HuH-7 (cell line): Measurements from ENCODE around the gene REEP3.
"Not testable (repeated sequence)": the region's sequence is repeated elsewhere in the genome, so short reads cannot be mapped to it uniquely, and the experiment has no call there.

Experiments
- DNase-seq: peaks from one replicate; pipeline ENCODE4 v3.0.0; 2011; ENCODE audit warnings: low spot score

The REEP3 gene

DNA sequence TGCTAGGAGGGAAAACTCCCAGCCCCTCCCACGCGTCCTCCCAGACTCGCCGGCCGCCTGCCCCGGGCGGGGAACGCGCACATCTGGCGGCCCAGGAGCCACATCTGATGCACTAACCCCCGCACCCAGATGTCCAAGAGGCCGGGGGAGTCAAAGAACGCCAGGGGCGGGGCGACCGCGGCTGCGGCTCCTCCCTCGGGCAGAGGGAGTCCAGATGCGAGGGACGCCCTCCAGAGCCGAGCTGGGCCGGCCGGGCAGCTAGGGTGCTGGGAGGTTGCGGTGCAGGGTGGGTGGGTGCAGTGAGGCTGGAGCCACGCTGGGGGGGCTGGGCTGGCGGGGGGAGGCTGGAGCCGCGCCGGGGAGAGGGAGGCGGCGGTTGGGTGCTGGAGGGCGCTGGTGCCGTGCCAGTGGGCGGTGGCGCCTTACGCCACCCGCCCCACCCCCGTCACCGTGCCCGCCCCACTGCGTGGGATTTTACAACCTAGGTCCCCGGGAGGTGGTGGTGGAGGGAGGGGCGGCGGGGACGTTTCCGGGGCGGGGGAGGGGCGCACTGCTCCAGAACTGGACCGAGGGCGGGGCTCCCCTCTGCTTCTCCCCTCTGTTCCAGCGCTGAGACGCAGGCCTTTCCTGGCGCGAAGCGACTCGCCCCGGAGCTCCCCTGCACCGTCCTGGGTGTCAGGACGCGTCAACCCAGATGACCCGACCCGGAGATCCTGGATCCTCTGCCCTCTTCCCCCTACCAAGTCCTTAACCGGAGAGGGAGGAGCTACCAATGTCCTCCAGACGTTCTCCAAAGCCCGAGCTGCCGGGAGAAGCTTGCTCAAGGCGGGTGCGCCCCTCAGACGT is 109.1 kb downstream of the REEP3 start:
- DNase-seq: peak; percentile 71

DNA sequence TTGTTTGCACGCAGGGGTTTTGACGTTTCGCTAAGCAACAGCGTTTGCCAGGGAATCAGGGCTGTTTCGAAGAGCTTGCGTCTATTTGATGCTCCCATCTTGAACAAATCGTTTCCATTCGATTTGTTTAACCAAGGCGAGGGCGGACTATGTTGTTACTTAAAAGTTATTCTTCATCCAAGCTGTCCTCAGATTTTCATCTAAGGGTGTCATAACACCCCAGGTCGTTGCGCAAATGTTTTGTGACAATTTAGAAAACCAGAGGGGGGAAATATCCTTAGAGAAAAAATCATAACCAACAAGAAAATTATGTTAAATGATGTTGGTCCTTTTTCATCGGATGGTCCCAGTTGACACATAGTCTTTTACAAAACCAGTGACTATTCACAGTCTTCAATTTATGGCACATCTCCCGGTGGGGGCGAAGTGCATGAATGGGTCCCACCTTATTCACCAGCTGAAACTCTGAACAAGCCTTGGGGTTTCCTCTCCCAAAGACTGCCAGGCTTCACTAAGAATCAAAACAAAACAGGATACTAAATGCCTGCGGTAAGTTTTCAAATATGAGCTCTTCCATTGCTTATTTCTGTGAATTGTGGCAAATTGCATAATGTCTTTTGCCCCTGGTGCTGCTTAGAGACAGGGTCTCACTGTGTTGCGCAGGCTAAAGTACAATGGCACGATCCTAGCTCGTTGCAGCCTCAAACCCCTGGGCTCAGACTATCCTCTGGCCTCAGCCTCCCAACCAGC is 109.9 kb downstream of the REEP3 start:
- no peak for DNase-seq

DNA sequence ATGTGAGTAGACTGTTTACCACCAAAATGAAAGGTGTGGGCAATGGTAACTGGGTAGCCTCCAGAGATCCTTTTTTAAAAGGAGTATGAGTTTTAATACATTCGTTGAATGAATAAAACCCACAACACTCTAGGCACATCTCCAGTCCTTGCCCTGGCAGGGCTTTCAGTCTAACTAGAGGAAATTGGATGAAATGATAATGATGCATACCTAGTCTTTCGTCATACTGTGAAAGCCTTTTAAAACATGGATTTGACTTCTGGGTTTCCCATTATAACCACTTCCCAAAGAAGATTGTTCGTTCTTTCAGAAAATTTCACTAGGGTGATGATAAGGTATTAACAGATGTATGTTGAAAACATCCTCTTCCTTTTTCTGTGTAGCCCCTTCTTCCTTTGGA is 110.8 kb downstream of the REEP3 start:
- DNase-seq: no peak

DNA sequence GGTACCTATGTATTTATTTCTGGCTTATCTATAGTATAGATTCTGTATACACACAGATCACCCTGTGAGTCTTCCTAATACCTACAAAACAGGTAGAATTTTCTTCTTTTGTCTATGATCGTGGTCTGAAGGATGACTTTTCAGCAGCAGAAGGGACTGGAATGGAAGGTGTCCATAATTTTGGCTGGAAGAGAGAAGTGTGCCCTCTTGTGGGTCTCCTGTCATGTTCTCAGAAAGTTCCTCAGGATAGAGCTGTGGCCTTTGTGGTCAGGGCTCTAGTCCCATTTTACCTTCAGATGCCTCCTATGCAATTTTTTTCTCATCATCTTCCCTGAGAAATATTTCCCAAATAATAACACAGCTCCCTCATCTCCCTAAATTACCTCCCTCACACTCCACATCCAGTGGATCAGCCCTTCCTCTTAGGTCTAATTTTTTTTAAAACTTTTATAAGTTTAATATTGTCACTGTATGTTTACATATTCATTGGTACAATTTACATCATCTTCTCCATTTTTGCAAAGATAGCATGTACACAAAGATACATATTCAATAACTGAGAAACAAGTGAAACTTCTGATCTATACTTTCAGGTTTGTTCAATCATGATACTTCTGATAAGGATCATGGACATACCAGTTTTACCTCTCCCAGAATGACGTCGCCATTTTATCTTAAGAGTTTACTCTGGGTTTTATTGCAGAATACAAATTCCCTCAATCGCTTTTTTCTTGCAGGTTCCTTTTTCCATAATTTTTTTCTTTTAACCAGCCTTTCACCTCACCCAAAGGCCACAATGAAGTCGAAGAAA is 112.7 kb downstream of the REEP3 start:
- peak; percentile 33 for DNase-seq

DNA sequence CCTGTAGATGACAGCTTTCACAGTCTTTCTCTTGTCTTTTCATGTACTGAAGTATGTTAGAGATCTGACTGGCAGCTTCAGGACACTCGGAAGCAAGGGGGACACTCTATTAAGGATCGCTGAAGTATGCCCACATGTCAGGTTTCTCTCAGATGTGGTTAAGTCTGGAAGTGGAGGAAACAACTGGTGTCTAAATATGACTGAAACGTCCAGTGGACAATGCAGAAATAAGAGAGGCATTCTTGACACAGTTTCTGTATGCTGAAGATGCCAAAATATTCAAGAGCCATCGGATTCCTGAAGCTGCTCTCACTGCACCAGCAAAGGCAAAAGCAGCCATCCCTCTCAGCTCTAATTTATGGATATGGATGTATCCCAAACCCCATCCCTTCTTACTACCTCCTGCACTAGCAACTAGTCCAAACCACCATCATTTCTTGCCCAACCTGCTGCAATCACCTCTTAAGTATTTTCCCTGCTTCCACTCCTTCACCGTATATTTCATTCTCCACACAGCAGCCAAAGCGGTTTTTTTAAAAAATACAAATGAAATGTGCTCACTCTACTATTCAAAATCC is 113.4 kb downstream of the REEP3 start:
- DNase-seq: no peak

DNA sequence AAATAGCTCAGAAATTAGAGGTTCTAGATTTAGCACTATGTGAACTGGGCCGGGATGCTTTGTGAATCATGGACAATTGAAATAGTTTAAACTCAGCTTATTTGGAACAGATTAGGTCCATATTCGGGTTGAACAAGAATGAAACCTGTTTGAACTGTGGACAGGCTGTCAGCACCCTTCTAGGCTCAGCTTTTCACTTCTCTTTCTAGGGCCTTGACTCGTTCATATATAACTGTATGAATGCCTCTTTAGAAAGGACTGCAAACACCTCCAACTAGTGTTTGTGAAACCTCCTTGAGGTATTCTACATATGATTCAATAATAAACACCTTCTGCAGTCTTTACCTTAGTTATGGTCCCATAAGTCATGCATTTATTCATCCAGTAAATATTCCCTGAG is 115.6 kb downstream of the REEP3 start:
- no peak for DNase-seq

DNA sequence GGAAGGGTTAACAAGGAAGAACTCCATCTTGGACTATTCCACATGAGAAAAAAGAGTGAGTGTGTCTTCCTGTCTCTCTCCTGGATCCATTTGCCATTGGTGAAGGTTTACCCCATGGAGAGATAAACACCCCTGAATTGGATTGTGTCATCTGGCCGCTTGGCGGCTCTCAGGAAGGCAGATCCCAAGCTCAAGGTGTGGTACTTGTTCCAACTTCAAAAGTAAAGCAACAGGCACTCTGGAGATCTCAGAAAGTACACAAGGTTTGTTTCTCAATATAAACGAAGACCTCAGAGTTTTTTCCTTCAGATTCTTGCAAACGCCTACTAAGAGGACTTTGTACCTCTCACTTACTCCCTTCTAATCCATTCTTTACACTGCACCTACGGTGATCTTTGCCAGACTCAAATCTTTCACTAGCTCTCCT is 116.7 kb downstream of the REEP3 start:
- DNase-seq: no peak

DNA sequence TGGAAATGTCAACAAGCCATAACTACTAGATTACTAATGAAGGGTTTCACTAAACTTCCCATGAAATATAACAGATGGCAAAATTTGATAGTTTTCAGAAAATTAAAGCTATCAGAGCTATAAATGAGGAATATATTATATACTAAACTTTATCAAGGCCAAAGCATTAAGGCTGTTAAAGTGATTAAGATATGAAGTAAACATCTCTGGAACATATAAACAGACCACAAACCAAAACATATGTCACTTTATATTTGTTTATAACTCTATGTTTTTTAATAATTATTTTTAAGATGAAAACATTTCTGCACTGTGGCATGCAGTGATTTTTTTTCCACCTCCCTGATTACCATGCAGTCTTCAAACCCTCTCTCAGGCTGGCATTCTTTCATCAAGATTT is 120.2 kb downstream of the REEP3 start:
- no peak for DNase-seq

DNA sequence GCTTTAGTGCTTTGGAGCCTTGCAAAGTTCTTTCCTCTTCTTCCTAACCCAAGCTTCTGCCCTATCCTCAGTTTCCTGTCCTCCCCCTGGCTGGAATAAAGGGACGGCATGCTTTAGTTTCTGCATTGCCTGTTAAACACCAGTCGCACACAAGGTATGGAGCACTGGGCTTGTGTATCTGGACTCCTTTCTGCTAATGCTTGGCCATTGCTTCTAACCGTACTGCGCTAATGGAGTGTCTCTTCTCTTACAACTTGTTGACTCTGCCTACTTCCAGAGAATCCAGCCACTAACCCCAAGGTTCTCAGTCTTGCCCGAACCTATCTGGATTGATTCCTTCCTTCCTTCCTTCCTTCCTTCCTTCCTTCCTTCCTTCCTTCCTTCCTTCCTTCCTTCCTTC is 120.6 kb downstream of the REEP3 start:
- no peak for DNase-seq

DNA sequence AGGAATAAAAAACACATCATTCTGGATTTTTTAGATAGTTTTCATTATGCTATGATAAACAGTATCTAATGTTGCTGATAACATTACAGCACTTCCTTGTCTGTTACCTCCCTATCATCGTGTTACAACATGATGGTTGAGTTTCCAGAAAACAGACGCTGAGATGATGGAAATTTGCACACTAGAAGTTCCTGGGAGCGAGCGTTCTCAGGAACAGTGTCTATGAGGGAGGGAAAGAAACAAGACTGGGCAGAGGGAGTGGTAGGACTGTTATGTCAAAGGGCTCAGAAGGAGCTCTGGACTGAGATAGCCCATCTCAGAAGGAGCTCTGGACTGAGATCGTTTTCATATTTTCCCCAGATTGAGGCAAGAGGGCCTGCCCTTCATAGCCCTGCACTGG is 121.6 kb downstream of the REEP3 start:
- no peak for DNase-seq

DNA sequence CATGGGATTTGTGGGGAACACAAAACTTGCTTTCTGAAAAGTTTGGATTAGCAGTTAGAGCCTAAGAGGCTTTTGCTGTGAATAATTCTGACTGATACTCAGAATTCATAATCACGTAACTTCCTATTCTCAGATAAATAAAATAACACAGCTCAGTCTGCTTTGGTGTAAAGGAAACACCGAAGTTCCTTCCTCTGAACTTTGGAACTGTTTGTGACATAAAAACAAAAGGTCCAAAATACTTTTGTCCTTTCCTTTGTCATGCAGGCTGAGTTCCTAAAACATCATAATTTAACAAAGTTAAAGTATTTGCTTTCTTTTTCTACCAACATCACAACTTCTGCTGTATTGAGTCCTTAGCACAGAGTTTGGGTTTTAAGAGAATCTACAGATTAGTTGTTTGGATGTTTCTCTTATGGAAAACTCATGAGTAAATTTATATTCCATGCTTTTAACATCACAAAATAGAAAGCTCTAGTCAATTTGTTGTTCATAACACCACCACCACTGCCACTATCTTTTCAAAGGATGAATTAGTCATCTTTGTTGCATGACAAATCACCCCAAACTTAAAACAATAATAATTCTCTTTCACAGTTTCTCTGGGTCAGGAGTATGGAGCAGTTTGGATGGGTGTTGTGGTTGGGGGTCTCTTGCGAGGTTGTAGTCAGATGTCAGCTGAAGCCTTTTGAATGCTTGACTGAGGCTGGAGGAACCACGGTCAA is 123.4 kb downstream of the REEP3 start:
- DNase-seq: no peak

DNA sequence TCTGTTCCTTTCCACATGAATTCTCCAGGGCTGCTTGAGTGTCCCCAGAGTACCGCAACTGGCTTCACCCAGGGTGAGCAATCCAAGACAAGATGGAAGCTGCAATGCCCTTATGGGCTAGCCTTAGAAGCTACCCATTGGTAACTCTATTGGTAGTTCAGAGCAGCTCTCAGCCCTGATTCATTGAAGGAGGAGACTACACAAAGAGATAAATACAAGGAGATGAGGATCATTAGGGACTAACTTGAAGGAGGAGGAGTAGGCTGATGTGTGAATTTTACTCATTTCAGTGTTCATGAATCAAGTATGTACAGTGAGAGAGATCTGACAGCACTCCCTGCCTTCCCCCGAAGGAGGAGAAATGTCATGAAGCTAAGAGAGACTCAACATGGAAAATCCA is 124.0 kb downstream of the REEP3 start:
- no peak for DNase-seq

DNA sequence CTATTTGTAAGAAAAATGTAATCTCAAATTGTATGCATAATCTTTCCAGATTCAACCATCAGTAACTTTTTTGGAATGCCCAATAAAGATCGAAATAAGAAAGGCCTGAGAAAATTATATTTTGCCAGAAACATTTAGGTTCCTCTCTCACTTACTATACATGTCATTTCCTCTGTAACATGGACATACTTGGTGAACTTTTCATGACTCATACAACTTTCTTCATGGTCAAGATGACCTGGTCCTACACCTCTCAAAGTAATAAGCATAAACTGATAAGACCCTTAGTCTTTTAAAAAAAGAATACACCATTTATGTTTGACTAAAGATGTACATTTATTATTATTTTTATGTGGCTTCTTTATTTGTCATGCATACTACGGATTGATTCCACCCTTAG is 125.3 kb downstream of the REEP3 start:
- DNase-seq: no peak

DNA sequence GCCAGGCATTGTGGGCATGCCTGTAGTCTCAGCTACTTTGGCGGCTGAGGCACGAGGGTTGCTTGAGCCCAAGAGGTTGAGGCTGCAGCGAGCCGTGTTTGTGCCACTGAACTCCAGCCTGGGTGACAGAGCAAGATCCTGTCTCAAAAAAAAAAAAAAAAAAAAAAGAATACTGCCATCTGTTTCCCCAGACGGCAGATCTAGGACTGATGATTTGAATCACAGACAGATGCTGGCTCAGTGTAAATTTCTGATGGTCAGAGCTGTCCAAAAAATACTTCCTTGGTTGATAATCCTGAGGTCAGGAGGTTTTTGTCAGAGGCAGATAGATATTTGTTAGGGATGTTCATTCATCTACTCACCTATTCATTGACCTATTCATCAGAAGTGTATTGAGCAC is 130.7 kb downstream of the REEP3 start:
- DNase-seq: no peak

DNA sequence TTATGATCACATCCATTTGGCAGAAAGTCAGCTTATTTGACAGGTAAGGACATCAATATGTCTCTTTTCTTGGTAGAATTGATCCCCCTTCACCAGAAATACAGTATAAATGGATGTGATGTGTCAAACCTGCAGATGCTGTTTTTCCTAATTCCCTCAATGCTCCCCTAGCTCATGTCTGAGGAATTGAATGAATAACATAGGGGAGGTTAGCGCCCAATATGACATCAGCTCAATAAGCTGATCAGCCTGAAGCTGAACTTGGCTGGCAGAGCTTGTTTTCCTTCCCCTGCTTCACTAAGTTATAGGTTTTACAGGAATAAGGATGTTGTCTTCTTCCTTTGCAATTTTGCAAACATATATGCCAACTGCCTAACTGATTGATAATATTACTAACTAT is 132.5 kb downstream of the REEP3 start:
- DNase-seq: no peak

DNA sequence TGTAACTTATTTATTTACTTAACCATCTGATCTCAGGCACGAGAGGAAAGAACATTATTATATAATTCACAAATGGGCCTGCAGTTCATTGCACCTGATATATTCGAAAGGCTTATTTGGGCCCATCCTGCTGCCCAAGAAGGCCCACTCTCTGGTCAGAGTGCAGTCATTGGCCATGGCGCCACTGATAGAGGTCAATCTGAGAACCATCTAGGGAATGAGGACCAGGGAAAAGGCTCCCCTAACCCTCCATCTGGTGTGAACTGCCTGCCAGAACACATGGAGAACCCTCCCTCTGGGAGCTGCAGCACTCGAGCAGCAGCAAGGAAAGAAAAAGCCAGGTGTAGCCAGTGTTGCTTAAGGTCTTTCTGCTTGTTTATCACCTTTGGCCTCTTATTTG is 136.6 kb downstream of the REEP3 start:
- DNase-seq: no peak

DNA sequence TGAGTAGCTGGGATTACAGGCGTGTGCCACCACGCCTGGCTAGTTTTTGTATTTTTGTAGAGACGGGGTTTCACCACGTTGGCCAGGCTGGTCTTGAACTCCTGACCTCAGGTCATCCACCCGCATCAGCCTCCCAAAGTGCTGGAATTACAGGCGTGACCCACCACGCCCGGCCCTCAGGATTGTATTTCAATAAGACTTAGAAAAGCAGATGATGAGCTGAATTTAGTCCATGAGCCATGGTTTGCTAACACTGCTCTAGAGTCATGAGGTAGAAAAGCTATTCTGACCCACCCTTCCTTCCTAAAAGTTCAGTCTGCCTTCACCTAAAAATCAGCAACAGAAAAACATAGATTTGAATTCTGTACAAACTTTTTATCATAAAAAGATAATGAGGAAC is 139.7 kb downstream of the REEP3 start:
- not testable (repeated sequence) for DNase-seq

DNA sequence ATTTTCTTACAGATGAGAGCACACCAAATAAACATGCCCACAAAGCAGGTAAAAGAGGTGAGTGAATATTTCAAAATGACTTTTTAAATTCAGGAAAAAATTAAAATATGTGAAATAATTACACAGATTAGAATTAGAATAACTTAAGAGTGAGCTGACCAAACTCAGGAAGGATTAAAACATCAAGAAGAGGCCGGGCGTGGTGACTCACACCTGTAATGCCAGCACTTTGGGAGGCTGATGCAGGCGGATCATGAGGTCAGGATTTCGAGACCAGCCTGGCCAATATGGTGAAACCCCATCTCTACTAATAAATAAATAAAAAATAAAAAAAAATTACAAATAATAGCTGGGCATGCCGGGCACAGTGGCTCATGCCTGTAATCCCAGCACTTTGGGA is 140.1 kb downstream of the REEP3 start:
- DNase-seq: no peak

DNA sequence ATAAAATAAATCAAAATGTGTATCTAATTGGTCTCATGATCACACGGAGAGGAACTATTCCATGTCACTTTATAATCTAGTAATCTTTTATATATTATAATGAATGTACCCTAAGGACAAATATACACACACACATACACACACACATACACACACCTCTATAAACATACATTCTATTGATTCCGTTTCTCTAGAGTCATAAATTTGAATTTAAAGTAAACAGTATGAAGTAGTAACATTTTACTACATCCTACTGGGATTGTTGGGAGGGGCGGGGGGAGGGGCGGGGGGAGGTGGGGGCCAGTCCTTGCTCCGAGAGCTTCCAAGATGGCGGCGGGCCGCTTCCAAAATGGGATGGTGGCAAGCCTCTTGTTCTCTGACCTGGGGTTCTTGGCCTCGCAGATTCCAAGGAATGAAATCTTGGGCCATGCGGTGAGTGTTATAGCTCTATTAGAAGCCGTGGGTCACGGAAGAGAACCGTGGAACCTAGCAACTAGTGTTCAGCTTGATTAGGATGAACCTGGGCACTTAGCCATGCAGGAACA is 143.2 kb downstream of the REEP3 start:
- no peak for DNase-seq

DNA sequence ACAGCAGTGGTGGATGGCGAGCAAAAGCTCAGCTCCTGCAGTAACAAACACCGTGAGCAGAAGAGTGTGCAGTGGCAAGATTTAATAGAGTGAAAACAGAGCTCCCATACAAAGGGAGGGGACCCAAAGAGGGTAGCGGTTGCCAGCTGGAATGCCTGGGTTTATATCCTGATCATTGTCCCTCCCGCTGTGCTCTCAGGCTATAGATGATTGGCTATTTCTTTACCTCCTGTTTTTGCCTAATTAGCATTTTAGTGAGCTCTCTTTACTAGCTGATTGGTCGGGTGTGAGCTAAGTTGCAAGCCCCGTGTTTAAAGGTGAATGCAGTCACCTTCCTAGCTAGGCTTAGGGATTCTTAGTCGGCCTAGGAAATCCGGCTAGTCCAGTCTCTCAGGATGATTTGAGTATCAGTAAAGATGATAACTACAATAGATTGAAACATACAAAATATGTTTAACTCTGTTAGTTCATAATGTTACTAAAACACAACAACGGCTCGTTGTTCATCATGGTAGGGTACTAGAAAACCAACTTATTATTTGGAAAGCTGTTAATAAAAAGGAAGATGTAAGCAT is 143.9 kb downstream of the REEP3 start:
- not testable (repeated sequence) for DNase-seq

DNA sequence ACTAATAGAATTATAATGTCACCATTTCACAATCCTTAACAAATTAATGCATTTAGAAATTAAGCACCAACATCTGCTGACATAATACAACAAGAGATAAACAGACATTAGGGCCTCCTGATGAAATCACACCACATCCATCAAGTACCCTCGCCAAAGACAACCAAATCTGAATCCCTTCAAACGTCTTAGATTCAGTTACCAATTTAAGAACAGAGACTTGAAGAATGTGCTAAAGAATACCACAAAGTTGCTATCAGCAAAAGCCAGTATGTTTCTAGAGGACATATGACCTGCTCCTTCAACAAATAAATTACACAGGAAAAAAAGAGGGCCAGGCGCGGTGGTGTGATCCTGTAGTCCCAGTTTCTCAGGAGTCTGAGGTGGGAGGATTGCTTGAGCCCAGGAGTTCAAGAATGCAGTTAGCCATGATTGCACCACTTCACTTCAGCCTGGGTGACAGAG is 144.5 kb downstream of the REEP3 start:
- DNase-seq: no peak
